MM.1S (cell line): ENCODE data around the gene BBS5.

Experiments used
- CTCF ChIP-seq: fragments of 300-600 bp; sonication (generic); IDR thresholded peaks from 2 replicates; pipeline ENCODE4 v1.5.1; 2016; ENCODE audit warnings: antibody characterized with exemption, low read length, mixed read lengths
- EZH2 ChIP-seq: fragments of 300-600 bp; sonication (generic); optimal IDR thresholded peaks from 2 replicates; pipeline ENCODE3; 2017; ENCODE audit warnings: low read depth, mild to moderate bottlenecking, antibody characterized with exemption, low read length, mixed read lengths
- EZH2phosphoT487 ChIP-seq: fragments of 300-600 bp; sonication (generic); IDR thresholded peaks from 2 replicates; pipeline ENCODE4 v1.6.1; 2018; ENCODE audit warnings: antibody characterized with exemption, low read length

GRCh38 chr2:169510496-169510895 lies 31.2 kb downstream of the BBS5 start:
- TF ChIP-seq CTCF (no peak), EZH2 (no peak), EZH2phosphoT487 (no peak)
